HG03139 (cell line): Measurements from ENCODE around the gene DPEP2.
"Not testable (repeated sequence)": the region's sequence is repeated elsewhere in the genome, so short reads cannot be mapped to it uniquely, and the experiment has no call there.

Experiments used
- ATAC-seq: cut with Tn5 transposase; IDR thresholded peaks from one replicate; pipeline ENCODE4 v1.9.1; 2021; ENCODE audit not compliant: unreplicated experiment

DPEP2 gene

GRCh38 chr16:67939507-67940445, 59.5 kb downstream of the DPEP2 start:
- ATAC-seq, result no peak

- not testable (repeated sequence) for ATAC-seq
These were observed 61.6 kb downstream of the DPEP2 start for GRCh38 chr16:67937713-67938112.
